GM12872 (cell line): ENCODE measurements around the gene CYFIP1.

Experiments
- TF ChIP-seq, protein P1 (sequence below): IDR thresholded peaks from 3 replicates; pipeline ENCODE4 v1.5.1; 2011; ENCODE audit warnings: low read depth, mild to moderate bottlenecking, low read length, moderate library complexity; ENCODE audit not compliant: insufficient read depth

CYFIP1 gene

GRCh38 chr15:22903427-22903826 is 76.7 kb downstream of the CYFIP1 start:
- TF ChIP-seq, protein P1, sequence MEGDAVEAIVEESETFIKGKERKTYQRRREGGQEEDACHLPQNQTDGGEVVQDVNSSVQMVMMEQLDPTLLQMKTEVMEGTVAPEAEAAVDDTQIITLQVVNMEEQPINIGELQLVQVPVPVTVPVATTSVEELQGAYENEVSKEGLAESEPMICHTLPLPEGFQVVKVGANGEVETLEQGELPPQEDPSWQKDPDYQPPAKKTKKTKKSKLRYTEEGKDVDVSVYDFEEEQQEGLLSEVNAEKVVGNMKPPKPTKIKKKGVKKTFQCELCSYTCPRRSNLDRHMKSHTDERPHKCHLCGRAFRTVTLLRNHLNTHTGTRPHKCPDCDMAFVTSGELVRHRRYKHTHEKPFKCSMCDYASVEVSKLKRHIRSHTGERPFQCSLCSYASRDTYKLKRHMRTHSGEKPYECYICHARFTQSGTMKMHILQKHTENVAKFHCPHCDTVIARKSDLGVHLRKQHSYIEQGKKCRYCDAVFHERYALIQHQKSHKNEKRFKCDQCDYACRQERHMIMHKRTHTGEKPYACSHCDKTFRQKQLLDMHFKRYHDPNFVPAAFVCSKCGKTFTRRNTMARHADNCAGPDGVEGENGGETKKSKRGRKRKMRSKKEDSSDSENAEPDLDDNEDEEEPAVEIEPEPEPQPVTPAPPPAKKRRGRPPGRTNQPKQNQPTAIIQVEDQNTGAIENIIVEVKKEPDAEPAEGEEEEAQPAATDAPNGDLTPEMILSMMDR: no peak

GRCh38 chr15:22902981-22903380 is 77.2 kb downstream of the CYFIP1 start:
- TF ChIP-seq, protein P1: no peak

DNA sequence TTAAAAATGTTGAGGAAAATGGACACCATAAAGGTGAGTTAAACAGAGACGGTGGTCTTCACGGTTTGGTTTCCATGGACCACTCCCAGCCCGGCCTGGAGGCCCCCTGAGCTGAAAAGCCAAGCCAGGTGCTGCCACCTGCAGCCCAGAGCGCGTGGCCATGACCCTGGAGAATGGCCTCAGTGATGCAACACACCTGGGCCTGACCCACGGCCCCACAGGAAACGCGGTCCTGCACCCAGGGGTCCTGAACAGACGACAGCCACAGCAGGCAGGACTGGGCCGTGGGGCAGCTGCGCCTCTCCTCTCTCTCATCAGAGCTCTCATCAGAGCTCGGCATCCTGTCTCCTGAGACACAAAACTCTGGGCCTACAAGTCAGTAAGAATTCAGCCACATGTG is 77.6 kb downstream of the CYFIP1 start:
- TF ChIP-seq, protein P1: no peak

GRCh38 chr15:22902046-22902445 is 78.1 kb downstream of the CYFIP1 start:
- TF ChIP-seq, protein P1: no peak

DNA sequence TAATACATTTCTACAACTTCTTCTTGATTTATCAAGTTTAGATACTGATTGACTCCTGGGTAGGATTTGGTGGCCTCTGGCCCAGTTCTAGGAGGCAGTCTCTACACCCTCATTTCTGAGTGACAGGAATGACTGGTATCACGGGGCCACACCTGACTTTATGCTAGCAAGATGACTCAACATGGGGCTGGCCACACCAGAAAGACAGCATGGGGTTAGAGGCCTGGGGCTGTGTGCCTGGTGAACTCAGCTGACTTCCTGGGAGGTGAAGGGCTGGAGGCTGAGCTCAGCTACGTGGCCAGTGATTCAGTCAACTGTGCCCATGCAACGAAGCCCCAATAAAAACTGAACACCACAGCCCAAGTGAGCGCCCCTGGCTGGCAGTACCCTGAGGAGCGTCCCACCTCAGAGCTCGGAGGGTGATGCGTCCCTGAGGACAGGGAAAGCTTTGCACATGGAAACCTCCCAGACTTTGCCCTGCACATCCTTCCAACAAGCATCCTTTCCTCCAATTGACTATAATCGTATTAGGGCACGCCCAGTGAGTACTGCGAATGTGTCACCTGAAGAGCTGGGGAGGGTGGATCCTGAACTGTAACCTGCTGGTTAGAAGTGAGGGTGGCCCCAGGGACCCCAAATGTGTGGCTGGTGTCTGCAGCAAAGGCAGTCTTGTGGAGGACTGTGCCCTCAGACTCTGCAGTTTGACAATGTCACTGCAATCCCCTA is 84.5 kb downstream of the CYFIP1 start:
- TF ChIP-seq, protein P1: no peak

DNA sequence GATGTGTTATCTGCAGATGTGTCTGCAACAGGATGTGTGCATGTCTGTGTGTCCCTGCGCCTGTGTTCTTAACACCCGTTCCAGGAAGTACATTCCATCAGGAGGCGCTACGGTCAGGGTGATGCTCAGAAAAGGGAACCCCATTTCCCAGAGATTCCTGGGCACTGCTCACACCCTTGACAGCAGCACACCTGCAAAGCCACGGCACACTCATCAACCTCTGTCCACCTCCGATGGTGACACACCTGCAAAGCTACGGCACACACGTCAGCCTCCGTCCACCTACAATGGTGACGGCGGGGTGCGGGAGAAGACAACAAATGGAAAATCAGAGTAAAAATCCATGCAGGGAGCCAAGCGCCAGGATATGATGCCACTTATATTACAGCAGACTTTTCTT is 86.3 kb downstream of the CYFIP1 start:
- TF ChIP-seq, protein P1: no peak

DNA sequence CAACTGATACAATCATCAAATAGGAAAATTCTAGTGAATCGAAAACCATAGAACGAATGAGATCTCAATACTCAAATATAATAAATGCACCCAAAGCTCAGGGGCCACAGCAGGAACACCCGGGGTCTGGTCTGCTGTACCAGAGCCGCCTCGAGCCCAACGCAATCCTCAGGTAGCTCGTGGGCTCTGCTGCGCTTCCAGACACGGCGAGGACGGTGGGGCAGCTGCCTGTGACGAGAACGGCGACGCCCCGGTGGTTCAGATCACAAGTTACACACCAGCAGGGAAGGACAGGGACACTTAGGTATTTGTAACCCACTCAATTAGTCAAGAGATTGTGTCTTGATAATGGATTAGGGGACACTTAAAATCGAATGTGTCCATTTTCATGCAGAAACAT is 87.1 kb downstream of the CYFIP1 start:
- TF ChIP-seq, protein P1: no peak
